H1 (cell line): Measurements from ENCODE around the gene CRTC2. TPM values are rescaled to one million over a fixed set of nuclear protein-coding genes. Genes with fewer than 3 reads are reported as not detected.

Experiments used
- CTCF ChIA-PET: fragments of 300-600 bp; sonication (Branson Sonifier 250); formaldehyde crosslinking; loops from one replicate; lab custom pipeline; 2021; ENCODE audit not compliant: partially characterized antibody; lab: Charles Lee
- POLR2A ChIA-PET: fragments of 300-600 bp; sonication (Branson Sonifier 250); formaldehyde crosslinking; loops from one replicate; lab custom pipeline; 2021; ENCODE audit warnings: inconsistent platforms; ENCODE audit not compliant: partially characterized antibody; lab: Charles Lee
- DNase-seq, 2 experiments: peaks; one replicate each; pipeline versions ENCODE4 v3.0.0 to v3.0.0-alpha.2; 2010 to 2022; ENCODE audit warnings: low spot score in 2 of 2, low read depth in 1 of 2, mixed read lengths in 1 of 2
- FAIRE-seq: peaks from 2 replicates; lab custom pipeline; 2011; peaks lifted over from hg19 to GRCh38; lab: Jason Lieb, UNC
- H2AFZ ChIP-seq: 2 replicates; pipeline ENCODE4 v1.8.1; 2012; ENCODE audit warnings: low read length, inconsistent platforms
- H2AK5ac ChIP-seq: 2 replicates; pipeline ENCODE4 v1.6.1; 2013; ENCODE audit warnings: low read depth, low read length
- H2BK120ac ChIP-seq: replicated peaks from 2 replicates; pipeline ENCODE3; 2013; ENCODE audit warnings: low read depth, low read length, inconsistent platforms
- H2BK12ac ChIP-seq: 2 replicates; pipeline ENCODE4 v1.6.1; 2013; ENCODE audit warnings: low read depth, low read length
- H2BK15ac ChIP-seq: 2 replicates; pipeline ENCODE4 v1.6.1; 2013; ENCODE audit warnings: low read length
- H2BK20ac ChIP-seq: 2 replicates; pipeline ENCODE4 v1.6.1; 2013; ENCODE audit warnings: low read length
- H2BK5ac ChIP-seq: 2 replicates; pipeline ENCODE4 v1.6.1; 2013; ENCODE audit warnings: low read depth, low read length
- H3K14ac ChIP-seq: 2 replicates; pipeline ENCODE4 v1.6.1; 2013; ENCODE audit warnings: inconsistent platforms; ENCODE audit not compliant: insufficient read length
- H3K18ac ChIP-seq: 2 replicates; pipeline ENCODE4 v1.6.1; 2013; ENCODE audit warnings: low read length; ENCODE audit errors: extremely low read depth
- H3K23ac ChIP-seq: 2 replicates; pipeline ENCODE4 v1.6.1; 2013; ENCODE audit warnings: inconsistent platforms; ENCODE audit not compliant: insufficient read length
- H3K23me2 ChIP-seq: 2 replicates; pipeline ENCODE4 v1.6.1; 2013; ENCODE audit warnings: low read depth, low read length
- H3K27ac ChIP-seq: 2 replicates; pipeline ENCODE4 v1.6.1; 2011; ENCODE audit warnings: low read depth, low read length, inconsistent platforms
- H3K27me3 ChIP-seq, 4 experiments: replicated peaks in 1 of 4; 1 replicate in 1 of 4; 2 replicates in 3 of 4; pipeline versions ENCODE4 v1.6.1 to v1.8.1; 2011 to 2013; ENCODE audit warnings: low read length in 3 of 4, mild to moderate bottlenecking in 3 of 4, inconsistent platforms in 2 of 4, mixed read lengths in 2 of 4, moderate library complexity in 1 of 4; ENCODE audit not compliant: control insufficient read depth in 3 of 4, insufficient read depth in 3 of 4; ENCODE audit errors: extremely low read depth in 1 of 4
- H3K36me3 ChIP-seq, 4 experiments: 2 replicates each; pipeline versions ENCODE4 v1.6.1 to v1.8.1; 2011 to 2013; ENCODE audit warnings: mild to moderate bottlenecking in 4 of 4, low read length in 3 of 4, moderate library complexity in 2 of 4, control low read depth in 1 of 4, inconsistent platforms in 1 of 4; ENCODE audit not compliant: insufficient read depth in 4 of 4, control insufficient read depth in 2 of 4
- H3K4ac ChIP-seq: replicated peaks from 2 replicates; pipeline ENCODE3; 2013; ENCODE audit warnings: low read length, low read depth, mixed read lengths, inconsistent platforms; ENCODE audit not compliant: insufficient read length
- H3K4me1 ChIP-seq, 4 experiments: replicated peaks in 1 of 4; 1 replicate in 1 of 4; 2 replicates in 3 of 4; pipeline versions ENCODE4 v1.6.1 to v1.8.1; 2011 to 2013; ENCODE audit warnings: low read length in 3 of 4, inconsistent platforms in 2 of 4, mixed read lengths in 1 of 4; ENCODE audit not compliant: insufficient read depth in 4 of 4, control insufficient read depth in 3 of 4
- H3K4me2 ChIP-seq, 2 experiments: 2 replicates each; pipeline versions ENCODE4 v1.6.1 to v1.8.1; 2011 to 2013; ENCODE audit warnings: low read depth in 2 of 2, low read length in 2 of 2, control low read depth in 1 of 2, inconsistent platforms in 1 of 2, mild to moderate bottlenecking in 1 of 2; ENCODE audit not compliant: insufficient read depth in 1 of 2
- H3K4me3 ChIP-seq, 4 experiments: fragments of 200-600, 300-600 bp in 1 of 4; sonication (generic), shearing (Covaris generic), sonication (Bioruptor Twin) in 1 of 4; 2 replicates each; pipeline versions ENCODE4 v1.5.1 to v1.8.1; 2011 to 2016; ENCODE audit warnings: low read length in 4 of 4, low read depth in 3 of 4, control low read depth in 2 of 4, inconsistent platforms in 2 of 4, mild to moderate bottlenecking in 2 of 4, mixed read lengths in 1 of 4, moderate library complexity in 1 of 4; ENCODE audit not compliant: insufficient read depth in 2 of 4; ENCODE audit errors: extremely low read depth in 1 of 4
- H3K56ac ChIP-seq: replicated peaks from 2 replicates; pipeline ENCODE3; 2013; ENCODE audit warnings: low read depth, mild to moderate bottlenecking, mixed read lengths, low read length, inconsistent platforms; ENCODE audit not compliant: insufficient read length
- H3K79me1 ChIP-seq: 2 replicates; pipeline ENCODE4 v1.6.1; 2013; ENCODE audit warnings: low read depth, low read length, control low read depth
- H3K79me2 ChIP-seq, 2 experiments: 2 replicates each; pipeline versions ENCODE4 v1.6.1 to v1.8.1; 2012 to 2013; ENCODE audit warnings: low read length in 2 of 2, mild to moderate bottlenecking in 2 of 2, inconsistent platforms in 1 of 2; ENCODE audit not compliant: insufficient read depth in 2 of 2, control insufficient read depth in 1 of 2
- H3K9ac ChIP-seq, 4 experiments: replicated peaks in 1 of 4; 1 replicate in 1 of 4; 2 replicates in 3 of 4; pipeline versions ENCODE4 v1.6.1 to v1.8.1; 2011 to 2013; ENCODE audit warnings: low read depth in 3 of 4, low read length in 3 of 4, control low read depth in 2 of 4, mild to moderate bottlenecking in 2 of 4, moderate library complexity in 2 of 4, inconsistent platforms in 1 of 4; ENCODE audit errors: extremely low read depth in 1 of 4
- H3K9me3 ChIP-seq, 2 experiments: 2 replicates each; pipeline versions ENCODE4 v1.6.1 to v1.8.1; 2012 to 2013; ENCODE audit warnings: mild to moderate bottlenecking in 2 of 2, moderate library complexity in 2 of 2, control low read depth in 1 of 2, inconsistent platforms in 1 of 2, low read depth in 1 of 2, low read length in 1 of 2, mixed read lengths in 1 of 2; ENCODE audit not compliant: insufficient read depth in 2 of 2
- H4K20me1 ChIP-seq, 2 experiments: replicated peaks in 1 of 2; 2 replicates each; pipeline versions ENCODE3 to v1.8.1; 2011 to 2013; ENCODE audit warnings: inconsistent platforms in 2 of 2, low read length in 2 of 2, mild to moderate bottlenecking in 1 of 2; ENCODE audit not compliant: insufficient read depth in 2 of 2, control insufficient read depth in 1 of 2
- H4K5ac ChIP-seq: 2 replicates; pipeline ENCODE4 v1.6.1; 2013; ENCODE audit warnings: low read length, low read depth, mixed read lengths, inconsistent platforms; ENCODE audit not compliant: insufficient read length
- H4K8ac ChIP-seq: 2 replicates; pipeline ENCODE4 v1.8.0; 2013; ENCODE audit warnings: mild to moderate bottlenecking, moderate library complexity, low read length, inconsistent platforms; ENCODE audit not compliant: insufficient read depth; ENCODE audit errors: extremely low read depth
- H4K91ac ChIP-seq: replicated peaks from 2 replicates; pipeline ENCODE3; 2013; ENCODE audit warnings: low read length, mixed read lengths, inconsistent platforms; ENCODE audit not compliant: insufficient read length
- HDAC2 ChIP-seq, 2 experiments: fragments of 300-600 bp in 1 of 2; sonication (generic) in 1 of 2; IDR thresholded peaks; 2 replicates each; pipeline ENCODE4 v1.6.1; 2011 to 2012; ENCODE audit warnings: low read depth in 2 of 2, low read length in 2 of 2, mild to moderate bottlenecking in 2 of 2, moderate library complexity in 2 of 2, borderline replicate concordance in 1 of 2, inconsistent platforms in 1 of 2
- SP1 ChIP-seq: IDR thresholded peaks from 2 replicates; pipeline ENCODE4 v1.6.1; 2011; ENCODE audit warnings: low read depth, low read length
- ZNF274 ChIP-seq: IDR thresholded peaks from 2 replicates; pipeline ENCODE4 v1.7.0; 2012; ENCODE audit warnings: low read length, borderline replicate concordance; ENCODE audit errors: extremely low read depth
- WGBS, 2 experiments: shearing (Covaris generic) in 1 of 2; methylation state at CpG; one replicate each; pipeline versions ENCODE4 v1.1.6 to v1.1.7; 2013 to 2015; ENCODE audit warnings: low lambda C conversion rate in 2 of 2, mixed read lengths in 2 of 2, inconsistent platforms in 1 of 2, low coverage in 1 of 2, missing lambda C conversion rate in 1 of 2; ENCODE audit not compliant: insufficient replicate concordance in 2 of 2, insufficient coverage in 1 of 2, insufficient read length in 1 of 2; ENCODE audit errors: extremely low coverage in 1 of 2, missing lambda C conversion rate in 1 of 2; 5-methylcytosine and 5-hydroxymethylcytosine counted together
- polyA plus RNA-seq, 7 experiments: library from polyadenylated mRNA; depleted of rRNA in 3 of 7; stranded (reverse) in 5 of 7; unstranded in 2 of 7; fragments of >200 nt in 5 of 7; fragments of 200-250 nt in 2 of 7; gene quantifications; 1 replicate in 5 of 7; 2 replicates in 1 of 7; 4 replicates in 1 of 7; pipeline versions ENCODE4 v1.2.1 to v1.2.3, GENCODE V29; 2011 to 2013; ENCODE audit warnings: missing spikeins in 2 of 7, mixed read lengths in 2 of 7
- total RNA-seq: library from RNA; stranded (reverse); fragmentation: NEBNext Ultra II Directional; extraction: Animal tissue kit (Norgen Biotek cat#: 25700); gene quantifications from 2 replicates; pipeline ENCODE4 v1.2.1, GENCODE V29; 2021

The CRTC2 gene
- total and polyA plus RNA-seq, 2 of the 8 experiments (the other 6 are each of a cell fraction or from before 2014, with no cell fraction given), result 28.6 to 34.3 TPM

GRCh38 chr1:153953859-153954365 lies 4.5 kb downstream of the CRTC2 start:
- Histone ChIP-seq H3K79me1 (peaks cover 24% of the 10 kb centered on the region), H3K27me3 (no peaks in the 10 kb centered on the region), H3K4me1 (peaks cover 0 to 8% (median 2%) of the 10 kb centered on the region in 4 experiments; a peak in 4 of 7 replicates), H2BK5ac (no peak overlapping the region), H2BK20ac (no peak overlapping the region), H3K23ac (no peak overlapping the region), H2BK12ac (no peak overlapping the region), H2BK120ac (no peak overlapping the region), H3K4me2 (no peak overlapping the region), H4K20me1 (peaks cover 8 to 16% of the 10 kb centered on the region in 2 experiments), H3K4ac (no peak overlapping the region), H3K23me2 (peaks cover 10% of the 10 kb centered on the region), H3K4me3 (no peak overlapping the region), H3K36me3 (peaks cover 7 to 24% (median 20%) of the 10 kb centered on the region in 4 experiments), H3K18ac (no peak overlapping the region), H4K5ac (no peak overlapping the region), H4K91ac (no peak overlapping the region), H3K56ac (no peak overlapping the region), H2BK15ac (no peak overlapping the region), H3K27ac (no peak overlapping the region), H4K8ac (no peak overlapping the region), H2AK5ac (no peak overlapping the region), H3K14ac (no peak overlapping the region), H3K9me3 (no peaks in the 10 kb centered on the region), H3K9ac (no peak overlapping the region), H2AFZ (no peak overlapping the region), H3K79me2 (peaks cover 21 to 46% of the 10 kb centered on the region in 2 experiments)
- FAIRE-seq (no peak), DNase-seq (no peak)
- 88% methylated on average over 4 of the region's 4 CpGs; no CpG with 5 or more reads in 1 of the 2 experiments for whole genome bisulfite sequencing, 2 experiments
- ChIA-PET POLR2A (interaction anchor here (1.0 to 8.8 kb wide), 8 partner anchors 8 to 39 kb away, joined by 3 to 156 read pairs (median 7); partner anchors contain the start of genes CREB3L4, DENND4B, JTB and RAB13), CTCF (interaction anchor here (0.6 to 6.4 kb wide), 6 partner anchors 9 to 133 kb away, joined by 3 to 31 read pairs (median 4); partner anchors contain the start of genes DENND4B, JTB, RAB13 and SLC39A1)
- TF ChIP-seq ZNF274, result no peak
- TF ChIP-seq SP1, result no peak
- no peak for TF ChIP-seq HDAC2 (IDR thresholded peaks at IDR 0.05; ENCODE audit: borderline replicate concordance in 1 of 2, low read depth in 2 of 2, low read length in 2 of 2)
